AG09319 (cell line): ENCODE results near the gene PHF12.

Experiments used
- DNase-seq: peaks from one replicate; pipeline ENCODE4 v3.0.0-alpha.2; 2010; ENCODE audit warnings: low read depth; ENCODE audit errors: extremely low read depth
- CTCF ChIP-seq: IDR thresholded peaks from 2 replicates; pipeline ENCODE4 v1.5.1; 2011; ENCODE audit warnings: low read depth, mild to moderate bottlenecking, inconsistent platforms, low read length, moderate library complexity

Gene PHF12

GRCh38 chr17:28985950-28986713 lies 34.8 kb upstream of the PHF12 start:
- DNase-seq, result no peak

GRCh38 chr17:28983286-28984230 lies 32.2 kb upstream of the PHF12 start:
- no peak for DNase-seq
- no peak for TF ChIP-seq CTCF

More at GRCh38 chr17:28985950-28986713, 34.8 kb upstream of the PHF12 start:
- no peak for TF ChIP-seq CTCF

- TF ChIP-seq CTCF, result no peak
- DNase-seq, result no peak
Observed at GRCh38 chr17:28982131-28982793, 30.9 kb upstream of the PHF12 start.

GRCh38 chr17:28978356-28978964 lies 27.1 kb upstream of the PHF12 start:
- TF ChIP-seq CTCF, result no peak
- no peak for DNase-seq

GRCh38 chr17:28977659-28978355 lies 26.5 kb upstream of the PHF12 start:
- no peak for DNase-seq
- no peak for TF ChIP-seq CTCF

GRCh38 chr17:28975646-28976045 lies 24.3 kb upstream of the PHF12 start:
- no peak for DNase-seq
- no peak for TF ChIP-seq CTCF
